HEK293 (cell line): Measurements from ENCODE around the gene ADAMTS2.

Source experiments
- CTCF ChIA-PET: fragments of 350-600 bp; formaldehyde crosslinking; extraction: SDS; loops from one replicate; lab custom pipeline; 2021; ENCODE audit warnings: antibody characterized with exemption; lab: Yijun Ruan, JAX
- POLR2A ChIA-PET: fragments of 300-600 bp; formaldehyde crosslinking; extraction: SDS; loops from one replicate; lab custom pipeline; 2020; ENCODE audit warnings: antibody characterized with exemption, inconsistent platforms; lab: Yijun Ruan, JAX
- H3K27ac ChIP-seq: fragments of 200-500 bp; sonication (Bioruptor generic); 2 replicates; pipeline ENCODE4 v1.5.1; 2014; ENCODE audit warnings: low read depth, low read length, control low read depth, inconsistent platforms; ENCODE audit errors: extremely low read depth
- H3K36me3 ChIP-seq, 2 experiments: fragments of 200-500 bp in 1 of 2; sonication (Bioruptor generic) in 1 of 2; 1 replicate in 1 of 2; 2 replicates in 1 of 2; pipeline ENCODE4 v1.5.1; 2014 to 2017; ENCODE audit warnings: inconsistent platforms in 2 of 2, low read length in 2 of 2; ENCODE audit not compliant: control insufficient read depth in 2 of 2, insufficient read depth in 1 of 2
- H3K4me1 ChIP-seq: fragments of 200-500 bp; sonication (Bioruptor generic); 2 replicates; pipeline ENCODE4 v1.5.1; 2014; ENCODE audit warnings: mild to moderate bottlenecking, low read length, inconsistent platforms; ENCODE audit not compliant: control insufficient read depth, insufficient read depth
- H3K4me3 ChIP-seq: 2 replicates; pipeline ENCODE4 v1.5.1; 2011; ENCODE audit warnings: low read depth, mild to moderate bottlenecking, control low read depth, low read length, moderate library complexity
- H3K9me3 ChIP-seq: fragments of 200-500 bp; sonication (Bioruptor generic); 2 replicates; pipeline ENCODE4 v1.5.1; 2014; ENCODE audit warnings: low read depth, low read length, inconsistent platforms; ENCODE audit not compliant: control insufficient read depth, insufficient read depth
- EGR2 ChIP-seq: fragments of 450-650 bp; formaldehyde crosslinking; IDR thresholded peaks from 2 replicates; pipeline ENCODE4 v1.5.1; 2016; ENCODE audit warnings: low read depth, missing biosample characterization, missing genetic modification characterization
- FEZF1 ChIP-seq: fragments of 450-650 bp; formaldehyde crosslinking; IDR thresholded peaks from 2 replicates; pipeline ENCODE4 v1.5.1; 2016; ENCODE audit warnings: missing biosample characterization, missing genetic modification characterization
- HOXA7 ChIP-seq: sonication (generic); formaldehyde crosslinking; IDR thresholded peaks from 2 replicates; pipeline ENCODE4 v1.8.1; 2022; ENCODE audit warnings: missing genetic modification reagents, borderline replicate concordance
- HOXD13 ChIP-seq: sonication (generic); formaldehyde crosslinking; IDR thresholded peaks from 2 replicates; pipeline ENCODE4 v1.8.0; 2022; ENCODE audit warnings: missing genetic modification reagents, borderline replicate concordance
- SP7 ChIP-seq: fragments of 450-650 bp; formaldehyde crosslinking; IDR thresholded peaks from 2 replicates; pipeline ENCODE4 v1.5.1; 2016; ENCODE audit warnings: missing biosample characterization, missing genetic modification characterization
- ZBTB48 ChIP-seq: fragments of 450-650 bp; formaldehyde crosslinking; IDR thresholded peaks from 2 replicates; pipeline ENCODE4 v1.5.1; 2016; ENCODE audit warnings: missing biosample characterization, missing genetic modification characterization
- ZNF19 ChIP-seq: fragments of 450-650 bp; formaldehyde crosslinking; IDR thresholded peaks from 2 replicates; pipeline ENCODE4; 2016; ENCODE audit warnings: missing biosample characterization, missing genetic modification characterization, low read depth
- ZNF214 ChIP-seq: fragments of 450-650 bp; formaldehyde crosslinking; IDR thresholded peaks from 2 replicates; pipeline ENCODE4 v1.5.1; 2017; ENCODE audit warnings: missing biosample characterization, mild to moderate bottlenecking, missing genetic modification characterization, borderline replicate concordance
- ZNF24 ChIP-seq: fragments of 450-650 bp; formaldehyde crosslinking; IDR thresholded peaks from 2 replicates; pipeline ENCODE4 v1.5.1; 2016; ENCODE audit warnings: missing biosample characterization, missing genetic modification characterization
- ZNF248 ChIP-seq: fragments of 450-650 bp; formaldehyde crosslinking; IDR thresholded peaks from 2 replicates; pipeline ENCODE4 v1.5.1; 2017; ENCODE audit warnings: missing biosample characterization, missing genetic modification characterization
- ZNF266 ChIP-seq: fragments of 450-650 bp; formaldehyde crosslinking; IDR thresholded peaks from 2 replicates; pipeline ENCODE4 v1.5.1; 2016; ENCODE audit warnings: missing biosample characterization, missing genetic modification characterization, low read depth
- ZNF324 ChIP-seq: fragments of 450-650 bp; formaldehyde crosslinking; IDR thresholded peaks from 2 replicates; pipeline ENCODE4 v1.5.1; 2016; ENCODE audit warnings: missing biosample characterization, missing genetic modification characterization
- ZNF394 ChIP-seq: fragments of 450-650 bp; formaldehyde crosslinking; IDR thresholded peaks from 2 replicates; pipeline ENCODE4 v1.5.1; 2016; ENCODE audit warnings: missing biosample characterization, missing genetic modification characterization, mild to moderate bottlenecking, moderate library complexity, borderline replicate concordance
- ZNF423 ChIP-seq: fragments of 450-650 bp; formaldehyde crosslinking; IDR thresholded peaks from 2 replicates; pipeline ENCODE4 v1.5.1; 2016; ENCODE audit warnings: missing biosample characterization, missing genetic modification characterization
- ZNF510 ChIP-seq: fragments of 450-650 bp; formaldehyde crosslinking; IDR thresholded peaks from 2 replicates; pipeline ENCODE4 v1.5.1; 2018; ENCODE audit warnings: mild to moderate bottlenecking, missing genetic modification characterization, missing biosample characterization; ENCODE audit not compliant: insufficient replicate concordance
- ZNF561 ChIP-seq: fragments of 450-650 bp; IDR thresholded peaks from 2 replicates; pipeline ENCODE4 v1.5.1; 2018; ENCODE audit warnings: missing biosample characterization, missing genetic modification characterization, borderline replicate concordance
- ZNF585B ChIP-seq: fragments of 450-650 bp; formaldehyde crosslinking; IDR thresholded peaks from 2 replicates; pipeline ENCODE4 v1.5.1; 2016; ENCODE audit warnings: missing biosample characterization, missing genetic modification characterization
- ZNF596 ChIP-seq: fragments of 450-650 bp; IDR thresholded peaks from 2 replicates; pipeline ENCODE4 v1.5.0; 2018; ENCODE audit warnings: missing biosample characterization, mild to moderate bottlenecking, missing genetic modification characterization, moderate library complexity
- ZNF624 ChIP-seq: fragments of 450-650 bp; formaldehyde crosslinking; IDR thresholded peaks from 2 replicates; pipeline ENCODE4 v1.5.1; 2017; ENCODE audit warnings: missing biosample characterization, missing genetic modification characterization
- ZNF670 ChIP-seq: fragments of 450-650 bp; formaldehyde crosslinking; IDR thresholded peaks from 2 replicates; pipeline ENCODE4 v1.5.1; 2016; ENCODE audit warnings: missing biosample characterization, missing genetic modification characterization, low read depth
- ZSCAN16 ChIP-seq: fragments of 450-650 bp; formaldehyde crosslinking; IDR thresholded peaks from 2 replicates; pipeline ENCODE4 v1.5.1; 2016; ENCODE audit warnings: missing biosample characterization, missing genetic modification characterization
- TF ChIP-seq, protein P1 (sequence below): fragments of 450-650 bp; formaldehyde crosslinking; IDR thresholded peaks from 2 replicates; pipeline ENCODE4 v1.5.1; 2016; ENCODE audit warnings: missing biosample characterization, missing genetic modification characterization
- TF ChIP-seq, protein P2 (sequence below): fragments of 450-650 bp; formaldehyde crosslinking; IDR thresholded peaks from 2 replicates; pipeline ENCODE4 v1.5.1; 2016; ENCODE audit warnings: missing biosample characterization, missing genetic modification characterization
- TF ChIP-seq, protein P3 (sequence below): fragments of 450-650 bp; formaldehyde crosslinking; IDR thresholded peaks from 2 replicates; pipeline ENCODE4 v1.5.1; 2016; ENCODE audit warnings: missing biosample characterization, missing genetic modification characterization
- TF ChIP-seq, protein P4 (sequence below): fragments of 450-650 bp; formaldehyde crosslinking; IDR thresholded peaks from 2 replicates; pipeline ENCODE4 v1.5.1; 2016; ENCODE audit warnings: missing biosample characterization, missing genetic modification characterization
- TF ChIP-seq, protein P5 (sequence below): fragments of 450-650 bp; formaldehyde crosslinking; IDR thresholded peaks from 2 replicates; pipeline ENCODE4 v1.5.1; 2017; ENCODE audit warnings: missing biosample characterization, missing genetic modification characterization

Gene ADAMTS2

DNA sequence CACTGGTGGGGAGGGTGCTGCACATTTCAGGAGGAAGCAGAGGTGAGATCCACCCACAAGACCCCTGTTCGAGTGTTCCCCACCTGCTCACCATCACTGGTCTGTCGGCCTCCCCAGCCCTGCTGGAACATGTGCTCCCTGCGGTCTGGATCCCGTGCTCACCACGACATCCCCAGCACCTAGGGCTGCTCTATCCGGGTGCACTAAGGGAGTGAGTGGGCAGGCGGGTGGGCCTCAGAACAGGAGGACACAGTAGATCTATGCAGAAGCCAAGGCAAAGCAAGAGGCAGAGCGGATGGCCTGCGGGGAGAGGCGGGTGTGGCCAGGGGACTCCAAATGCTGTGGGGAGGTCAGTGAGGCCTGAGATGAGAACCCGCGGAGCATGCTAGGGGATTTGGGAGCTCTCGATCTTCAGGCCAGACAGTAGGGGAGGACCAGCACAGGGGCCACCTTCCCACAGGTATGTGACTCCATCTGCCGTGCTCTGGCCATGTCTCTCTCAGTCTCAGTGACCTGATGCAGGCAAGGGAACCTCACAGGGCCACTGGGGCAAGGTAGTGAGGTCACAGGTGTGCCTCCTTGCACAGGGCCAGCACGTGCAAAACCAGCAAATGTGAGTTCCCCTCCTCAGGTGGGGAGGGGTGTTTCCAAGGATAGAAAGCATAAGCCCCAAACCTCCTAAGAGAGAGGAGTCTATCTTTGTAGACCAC, 150.9 kb downstream of the ADAMTS2 start:
- CTCF ChIA-PET: no interaction called here
- Histone ChIP-seq H3K9me3 (no peaks in the 10 kb centered on the region), H3K27ac (no peak overlapping the region), H3K36me3 (no peaks in the 10 kb centered on the region), H3K4me1 (no peaks in the 10 kb centered on the region), H3K4me3 (no peak overlapping the region)
- POLR2A ChIA-PET: no interaction called here
- TF ChIP-seq, protein P1, sequence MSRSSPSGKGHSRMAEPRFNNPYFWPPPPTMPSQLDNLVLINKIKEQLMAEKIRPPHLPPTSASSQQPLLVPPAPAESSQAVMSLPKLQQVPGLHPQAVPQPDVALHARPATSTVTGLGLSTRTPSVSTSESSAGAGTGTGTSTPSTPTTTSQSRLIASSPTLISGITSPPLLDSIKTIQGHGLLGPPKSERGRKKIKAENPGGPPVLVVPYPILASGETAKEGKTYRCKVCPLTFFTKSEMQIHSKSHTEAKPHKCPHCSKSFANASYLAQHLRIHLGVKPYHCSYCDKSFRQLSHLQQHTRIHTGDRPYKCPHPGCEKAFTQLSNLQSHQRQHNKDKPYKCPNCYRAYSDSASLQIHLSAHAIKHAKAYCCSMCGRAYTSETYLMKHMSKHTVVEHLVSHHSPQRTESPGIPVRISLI (tag by site-specific recombination): no peak
- TF ChIP-seq ZNF510 (tag by site-specific recombination) (no peak), ZNF266 (tag by site-specific recombination) (no peak), ZNF670 (tag by site-specific recombination) (no peak), ZNF19 (tag by site-specific recombination) (no peak), ZNF248 (tag by site-specific recombination) (no peak), ZBTB48 (tag by site-specific recombination) (no peak), ZNF561 (tag by site-specific recombination) (no peak), ZNF596 (no peak)
- TF ChIP-seq, protein P2, sequence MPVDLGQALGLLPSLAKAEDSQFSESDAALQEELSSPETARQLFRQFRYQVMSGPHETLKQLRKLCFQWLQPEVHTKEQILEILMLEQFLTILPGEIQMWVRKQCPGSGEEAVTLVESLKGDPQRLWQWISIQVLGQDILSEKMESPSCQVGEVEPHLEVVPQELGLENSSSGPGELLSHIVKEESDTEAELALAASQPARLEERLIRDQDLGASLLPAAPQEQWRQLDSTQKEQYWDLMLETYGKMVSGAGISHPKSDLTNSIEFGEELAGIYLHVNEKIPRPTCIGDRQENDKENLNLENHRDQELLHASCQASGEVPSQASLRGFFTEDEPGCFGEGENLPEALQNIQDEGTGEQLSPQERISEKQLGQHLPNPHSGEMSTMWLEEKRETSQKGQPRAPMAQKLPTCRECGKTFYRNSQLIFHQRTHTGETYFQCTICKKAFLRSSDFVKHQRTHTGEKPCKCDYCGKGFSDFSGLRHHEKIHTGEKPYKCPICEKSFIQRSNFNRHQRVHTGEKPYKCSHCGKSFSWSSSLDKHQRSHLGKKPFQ: no peak
- TF ChIP-seq, protein P3, sequence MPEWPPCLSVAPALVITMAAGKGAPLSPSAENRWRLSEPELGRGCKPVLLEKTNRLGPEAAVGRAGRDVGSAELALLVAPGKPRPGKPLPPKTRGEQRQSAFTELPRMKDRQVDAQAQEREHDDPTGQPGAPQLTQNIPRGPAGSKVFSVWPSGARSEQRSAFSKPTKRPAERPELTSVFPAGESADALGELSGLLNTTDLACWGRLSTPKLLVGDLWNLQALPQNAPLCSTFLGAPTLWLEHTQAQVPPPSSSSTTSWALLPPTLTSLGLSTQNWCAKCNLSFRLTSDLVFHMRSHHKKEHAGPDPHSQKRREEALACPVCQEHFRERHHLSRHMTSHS (tag by site-specific recombination): no peak
- TF ChIP-seq, protein P4, sequence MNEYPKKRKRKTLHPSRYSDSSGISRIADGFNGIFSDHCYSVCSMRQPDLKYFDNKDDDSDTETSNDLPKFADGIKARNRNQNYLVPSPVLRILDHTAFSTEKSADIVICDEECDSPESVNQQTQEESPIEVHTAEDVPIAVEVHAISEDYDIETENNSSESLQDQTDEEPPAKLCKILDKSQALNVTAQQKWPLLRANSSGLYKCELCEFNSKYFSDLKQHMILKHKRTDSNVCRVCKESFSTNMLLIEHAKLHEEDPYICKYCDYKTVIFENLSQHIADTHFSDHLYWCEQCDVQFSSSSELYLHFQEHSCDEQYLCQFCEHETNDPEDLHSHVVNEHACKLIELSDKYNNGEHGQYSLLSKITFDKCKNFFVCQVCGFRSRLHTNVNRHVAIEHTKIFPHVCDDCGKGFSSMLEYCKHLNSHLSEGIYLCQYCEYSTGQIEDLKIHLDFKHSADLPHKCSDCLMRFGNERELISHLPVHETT (tag by site-specific recombination): no peak

DNA sequence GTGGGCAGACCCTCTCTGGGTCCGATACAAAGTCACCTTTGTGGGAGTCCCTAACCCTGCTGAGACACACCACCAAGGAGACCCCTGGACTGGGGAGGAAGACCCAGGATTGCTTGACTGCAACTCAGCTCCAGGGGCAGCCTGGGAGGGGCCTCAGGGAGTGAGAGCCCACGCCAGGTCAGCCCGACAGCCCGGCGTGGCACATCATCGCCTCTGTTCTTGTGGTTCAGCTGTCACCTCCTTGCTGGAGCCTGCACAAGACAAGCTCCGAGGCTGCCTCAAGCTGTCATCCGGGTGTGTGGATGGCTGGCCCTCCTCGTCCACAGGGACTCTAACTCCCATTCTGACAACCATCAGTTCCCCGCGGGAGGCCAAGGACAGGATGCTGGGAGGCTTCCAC, 151.5 kb downstream of the ADAMTS2 start:
- POLR2A ChIA-PET: no interaction called here
- H3K4me1 ChIP-seq: no peaks in the 10 kb centered on the region
- CTCF ChIA-PET: no interaction called here

DNA sequence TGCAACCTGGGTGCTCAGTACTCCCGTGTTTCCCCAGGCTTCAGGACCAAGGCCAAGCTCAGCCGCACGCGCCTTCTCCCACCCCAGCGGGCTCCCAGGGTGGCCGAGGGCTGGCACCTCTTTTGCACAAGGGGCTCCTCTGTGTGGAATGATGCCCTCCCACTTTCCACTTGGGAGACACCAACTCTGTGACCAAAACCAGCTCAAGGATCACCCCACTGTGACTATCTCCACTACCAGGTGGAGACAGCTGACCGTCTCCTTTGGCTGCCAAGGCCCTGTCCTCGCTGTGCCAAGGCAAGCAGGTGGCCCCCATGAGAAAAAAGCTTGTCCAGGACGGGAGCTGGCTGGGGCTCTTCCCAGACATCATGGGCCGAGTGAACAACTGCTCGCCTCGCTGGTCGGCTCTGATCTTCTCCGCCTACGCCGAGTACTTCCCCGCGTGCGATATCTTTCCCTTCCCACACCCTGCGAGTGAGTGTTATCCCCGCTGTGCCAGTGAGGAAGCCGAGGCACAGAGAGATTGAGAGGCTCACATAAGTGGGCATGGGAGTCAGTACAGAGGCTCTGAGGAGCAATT, 152.3 kb downstream of the ADAMTS2 start:
- CTCF ChIA-PET: no interaction called here
- H3K4me3 ChIP-seq: no peak overlapping the region
- H3K9me3 ChIP-seq: no peaks in the 10 kb centered on the region
- TF ChIP-seq ZNF624 (tag by site-specific recombination) (no peak), ZNF324 (tag by site-specific recombination) (no peak), ZNF394 (no peak), ZNF585B (tag by site-specific recombination) (no peak), ZNF214 (tag by site-specific recombination) (no peak), ZNF19 (tag by site-specific recombination) (no peak), HOXA7 (no peak), EGR2 (tag by site-specific recombination) (no peak), ZNF561 (tag by site-specific recombination) (no peak), ZNF423 (tag by site-specific recombination) (no peak), ZSCAN16 (tag by site-specific recombination) (no peak), HOXD13 (CRISPR knock-in tag) (no peak), ZNF24 (no peak)
- TF ChIP-seq, protein P5, sequence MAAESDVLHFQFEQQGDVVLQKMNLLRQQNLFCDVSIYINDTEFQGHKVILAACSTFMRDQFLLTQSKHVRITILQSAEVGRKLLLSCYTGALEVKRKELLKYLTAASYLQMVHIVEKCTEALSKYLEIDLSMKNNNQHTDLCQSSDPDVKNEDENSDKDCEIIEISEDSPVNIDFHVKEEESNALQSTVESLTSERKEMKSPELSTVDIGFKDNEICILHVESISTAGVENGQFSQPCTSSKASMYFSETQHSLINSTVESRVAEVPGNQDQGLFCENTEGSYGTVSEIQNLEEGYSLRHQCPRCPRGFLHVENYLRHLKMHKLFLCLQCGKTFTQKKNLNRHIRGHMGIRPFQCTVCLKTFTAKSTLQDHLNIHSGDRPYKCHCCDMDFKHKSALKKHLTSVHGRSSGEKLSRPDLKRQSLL: no peak
- no peak overlapping the region for H3K27ac ChIP-seq
- no peaks in the 10 kb centered on the region for H3K36me3 ChIP-seq
- H3K4me1 ChIP-seq: no peaks in the 10 kb centered on the region
- POLR2A ChIA-PET: no interaction called here

More for the DNA sequence above, 151.5 kb downstream of the ADAMTS2 start:
- TF ChIP-seq FEZF1 (tag by site-specific recombination) (no peak), SP7 (no peak), ZBTB48 (tag by site-specific recombination) (no peak)
- TF ChIP-seq, all 188 proteins: peak for 0
- no peaks in the 10 kb centered on the region for H3K9me3 ChIP-seq
- H3K27ac ChIP-seq: no peak overlapping the region
- H3K36me3 ChIP-seq: no peaks in the 10 kb centered on the region
- H3K4me3 ChIP-seq: no peak overlapping the region
